ENCODE data around the gene FGD5. TPM values are rescaled to one million over a fixed set of nuclear protein-coding genes. Genes with fewer than 3 reads are reported as not detected.

Gene FGD5
- total RNA-seq, 1 donor = 0.18 TPM

GRCh38 chr3:14913071-14913925 lies 94.5 kb downstream of the FGD5 start:
- no peak for DNase-seq (ENCODE audit: low read depth)
- H3K4me3 ChIP-seq (ENCODE audit: low read depth, low read length) = no peak overlapping the region
- TF ChIP-seq CTCF (IDR thresholded peaks at IDR 0.05; ENCODE audit: insufficient read depth, low read length) = no peak

- H3K4me3 ChIP-seq (ENCODE audit: low read depth, low read length) = no peak overlapping the region
- TF ChIP-seq CTCF (IDR thresholded peaks at IDR 0.05; ENCODE audit: insufficient read depth, low read length) = no peak
- no peak for DNase-seq (ENCODE audit: low read depth)
Observed at GRCh38 chr3:14913926-14914778, 95.4 kb downstream of the FGD5 start.

- DNase-seq (ENCODE audit: low read depth) = no peak
- H3K4me3 ChIP-seq (ENCODE audit: low read depth, low read length) = no peak overlapping the region
- TF ChIP-seq CTCF (IDR thresholded peaks at IDR 0.05; ENCODE audit: insufficient read depth, low read length) = no peak
Observed at GRCh38 chr3:14914779-14915117, 96.0 kb downstream of the FGD5 start.

- TF ChIP-seq CTCF (IDR thresholded peaks at IDR 0.05; ENCODE audit: insufficient read depth, low read length) = no peak
- DNase-seq (ENCODE audit: low read depth) = no peak
- H3K4me3 ChIP-seq (ENCODE audit: low read depth, low read length) = no peak overlapping the region
Observed at GRCh38 chr3:14915636-14916222, 97.0 kb downstream of the FGD5 start.

GRCh38 chr3:14918356-14918860 lies 99.6 kb downstream of the FGD5 start:
- no peak overlapping the region for H3K4me3 ChIP-seq (ENCODE audit: low read depth, low read length)
- no peak for TF ChIP-seq CTCF (IDR thresholded peaks at IDR 0.05; ENCODE audit: insufficient read depth, low read length)
- DNase-seq (ENCODE audit: low read depth) = no peak

GRCh38 chr3:14920536-14920935 lies 101.8 kb downstream of the FGD5 start:
- H3K4me3 ChIP-seq (ENCODE audit: low read depth, low read length) = no peak overlapping the region
- DNase-seq (ENCODE audit: low read depth) = no peak
- no peak for TF ChIP-seq CTCF (IDR thresholded peaks at IDR 0.05; ENCODE audit: insufficient read depth, low read length)

Measured in fibroblast of the aortic adventitia (primary cell).